ENCODE results near the gene APH1A.
"Not testable (repeated sequence)": the region's sequence is repeated elsewhere in the genome, so short reads cannot be mapped to it uniquely, and the experiment has no call there.

Gene APH1A

DNA sequence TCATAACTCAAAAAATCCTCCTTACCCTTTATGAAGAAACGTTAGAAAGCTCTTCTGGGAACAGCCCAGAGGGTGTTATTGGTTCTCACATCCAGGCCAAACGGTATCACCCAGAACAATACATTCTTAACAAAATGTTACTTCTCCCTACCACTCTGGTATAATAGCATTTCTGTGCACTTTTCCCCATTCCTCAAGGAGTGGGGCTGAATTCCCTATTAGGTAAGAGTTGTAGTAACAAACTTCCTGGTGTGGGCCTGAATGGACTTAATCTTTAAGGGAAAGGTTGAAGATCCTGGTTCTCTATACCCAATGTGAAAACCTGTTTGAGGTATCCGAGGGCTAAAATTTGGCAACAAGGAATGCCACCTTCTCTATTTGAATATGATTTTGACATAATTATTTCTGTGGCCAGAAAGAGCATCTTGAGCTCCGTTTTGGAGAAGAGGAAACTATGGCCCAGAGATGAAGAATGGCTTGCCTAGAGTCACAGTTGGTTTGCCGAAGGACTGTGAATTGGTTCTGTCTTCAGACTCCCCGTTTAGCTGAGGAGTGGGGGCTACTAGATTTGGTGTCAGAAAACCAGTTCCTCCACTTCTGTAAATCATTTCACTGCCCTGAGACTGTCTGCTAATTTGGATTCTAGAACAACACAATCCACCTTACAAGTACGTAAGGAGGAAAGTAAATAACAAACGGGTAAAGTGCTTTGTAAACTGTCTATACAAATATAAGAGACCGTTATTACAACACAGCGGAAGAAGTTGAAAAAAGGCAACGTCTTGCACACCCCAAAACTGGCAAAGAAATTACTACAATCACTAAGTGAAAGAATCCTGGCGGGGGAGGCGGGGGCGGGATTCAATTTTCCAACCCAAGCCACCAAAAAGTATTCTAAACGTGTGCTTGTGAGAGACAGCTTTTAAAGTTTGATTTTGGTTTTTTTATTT, 35.2 kb downstream of the APH1A start:
- no peak for TF ChIP-seq FOXP2 (optimal IDR thresholded peaks at IDR 0.05; ENCODE audit: control extremely low read depth, extremely low read length, insufficient read depth)
- H3K4me3 ChIP-seq = peak overlapping the region; percentile 82
- H3K36me3 ChIP-seq (ENCODE audit: insufficient read depth, low read length) = peaks cover 32% of the 10 kb centered on the region
- H3K9me3 ChIP-seq (ENCODE audit: low read depth, low read length) = no peaks in the 10 kb centered on the region
- H3K9ac ChIP-seq (ENCODE audit: insufficient read length) = peak overlapping the region; percentile 96
- DNase-seq (ENCODE audit: low read depth, low spot score) = no peak
- peak overlapping the region; percentile 81 for H3K27ac ChIP-seq

DNA sequence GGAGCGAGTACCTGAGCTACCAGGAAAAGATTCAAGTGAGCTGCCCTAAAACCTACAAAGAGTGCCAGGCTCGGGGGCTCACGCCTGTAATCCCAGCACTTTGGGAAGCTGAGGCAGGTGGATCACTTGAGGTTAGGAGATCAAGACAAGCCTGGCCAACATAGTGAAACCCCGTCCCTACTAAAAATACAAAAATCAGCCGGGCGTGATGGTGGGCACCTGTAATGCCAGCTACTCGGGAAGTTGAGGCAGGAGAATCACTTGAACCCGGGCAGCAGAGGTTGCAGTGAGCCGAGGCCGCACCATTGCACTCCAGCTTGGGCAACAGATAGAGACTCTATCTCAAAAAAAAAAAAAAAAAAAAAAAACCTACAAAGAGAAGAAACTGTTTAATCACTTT, 35.9 kb downstream of the APH1A start:
- DNase-seq (ENCODE audit: low read depth, low spot score); H3K9ac ChIP-seq (ENCODE audit: insufficient read length); H3K9me3 ChIP-seq (ENCODE audit: low read depth, low read length): not testable (repeated sequence)
- Histone ChIP-seq H3K27ac (peak overlapping the region; percentile 81; the same call in 1 of the 2 replicates), H3K36me3 (ENCODE audit: insufficient read depth, low read length) (peaks cover 37% of the 10 kb centered on the region), H3K4me3 (peak overlapping the region; percentile 82; the same call in 1 of the 2 replicates)

DNA sequence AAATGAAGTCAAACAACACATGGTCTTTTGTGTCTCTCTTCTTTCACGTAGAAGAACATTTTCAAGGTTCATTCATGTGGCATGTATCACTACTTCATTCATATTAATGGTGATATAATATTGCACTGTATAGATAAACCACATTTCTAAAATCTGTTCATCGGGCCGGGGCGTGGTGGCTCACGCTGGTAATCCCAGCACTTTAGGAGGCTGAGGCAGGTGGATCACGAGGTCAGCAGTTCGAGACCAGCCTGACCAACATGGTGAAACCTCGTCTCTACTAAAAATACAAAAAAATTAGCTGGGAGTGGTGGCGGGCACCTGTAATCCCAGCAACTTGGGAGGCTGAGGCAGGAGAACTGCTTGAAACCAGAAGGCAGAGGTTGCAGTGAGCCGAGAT, 40.6 kb downstream of the APH1A start:
- peaks cover 80% of the 10 kb centered on the region for H3K36me3 ChIP-seq (ENCODE audit: insufficient read depth, low read length)
- not testable (repeated sequence) for DNase-seq (ENCODE audit: low read depth, low spot score); H3K4me3 ChIP-seq; H3K9ac ChIP-seq (ENCODE audit: insufficient read length); H3K27ac ChIP-seq; H3K9me3 ChIP-seq (ENCODE audit: low read depth, low read length)

DNA sequence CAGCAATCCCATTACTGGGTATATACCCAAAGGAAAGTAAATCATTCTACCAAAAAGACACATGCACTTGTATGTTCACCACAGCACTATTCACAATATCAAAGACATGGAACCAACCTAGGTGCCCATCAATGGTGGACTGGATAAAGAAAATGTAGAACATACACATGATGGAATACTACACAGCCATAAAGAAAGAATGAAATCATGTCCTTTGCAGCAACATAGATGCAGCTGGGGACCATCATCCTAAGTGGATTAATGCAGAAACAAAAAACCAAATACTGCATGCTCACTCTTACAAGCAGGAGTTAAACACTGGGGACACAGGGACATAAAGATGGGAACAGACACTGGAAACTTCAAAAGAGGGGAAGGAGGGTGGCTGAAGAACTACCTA, 41.6 kb downstream of the APH1A start:
- Histone ChIP-seq H3K4me3 (no peak overlapping the region), H3K27ac (no peak overlapping the region), H3K36me3 (ENCODE audit: insufficient read depth, low read length) (peaks cover 85% of the 10 kb centered on the region), H3K9me3 (ENCODE audit: low read depth, low read length) (no peaks in the 10 kb centered on the region), H3K9ac (ENCODE audit: insufficient read length) (no peak overlapping the region)
- no peak for TF ChIP-seq POLR2AphosphoS5 (IDR thresholded peaks at IDR 0.05; ENCODE audit: borderline replicate concordance, low read depth, low read length)
- no peak for TF ChIP-seq EZH2 (IDR thresholded peaks at IDR 0.05)
- no peak for TF ChIP-seq FOXP2 (optimal IDR thresholded peaks at IDR 0.05; ENCODE audit: control extremely low read depth, extremely low read length, insufficient read depth)
- no peak for DNase-seq (ENCODE audit: low read depth, low spot score)

DNA sequence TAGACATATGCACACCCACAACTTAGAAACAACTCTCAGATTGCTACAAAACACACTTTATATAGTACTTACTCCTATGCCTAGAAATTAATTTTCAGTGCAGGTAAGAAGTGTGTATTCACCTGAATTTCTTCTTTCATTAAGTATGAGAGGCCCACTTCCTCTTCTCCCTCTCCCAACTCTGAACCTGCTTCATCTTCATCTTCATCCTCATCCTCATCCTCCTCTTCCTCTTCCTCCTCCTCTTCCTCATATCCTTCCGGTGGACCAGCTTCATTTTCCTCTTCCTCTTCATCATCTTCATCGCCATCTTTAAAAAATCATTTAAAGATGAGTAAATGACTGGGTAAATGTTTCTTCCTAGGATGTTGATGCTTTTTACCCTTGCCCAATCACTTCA, 42.3 kb downstream of the APH1A start:
- no peak overlapping the region for H3K27ac ChIP-seq

DNA sequence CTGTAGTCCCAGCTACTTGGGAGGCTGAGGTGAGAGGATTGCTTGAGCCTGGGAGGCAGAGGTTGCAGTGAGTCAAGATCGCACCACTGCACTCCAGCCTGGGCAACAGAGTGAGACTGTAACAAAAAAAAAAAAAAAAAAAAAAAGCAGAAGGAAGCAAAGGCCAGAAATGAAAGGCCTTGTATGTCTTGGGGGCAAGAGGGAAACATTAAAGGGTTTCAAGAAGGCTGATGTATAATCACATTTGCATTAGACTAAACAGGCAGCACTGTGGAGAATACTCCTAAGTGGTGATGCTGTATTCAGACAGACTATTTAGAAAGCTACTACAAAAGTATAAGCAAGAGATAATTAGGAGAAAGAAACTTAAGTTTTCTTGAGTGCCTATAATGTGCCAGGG, 43.3 kb downstream of the APH1A start:
- Histone ChIP-seq H3K36me3 (ENCODE audit: insufficient read depth, low read length) (peaks cover 81% of the 10 kb centered on the region), H3K9ac (ENCODE audit: insufficient read length) (no peak overlapping the region), H3K4me3 (no peak overlapping the region), H3K9me3 (ENCODE audit: low read depth, low read length) (no peaks in the 10 kb centered on the region), H3K27ac (no peak overlapping the region)
- TF ChIP-seq FOXP2 (optimal IDR thresholded peaks at IDR 0.05; ENCODE audit: control extremely low read depth, extremely low read length, insufficient read depth) (no peak), EZH2 (IDR thresholded peaks at IDR 0.05) (no peak), POLR2AphosphoS5 (IDR thresholded peaks at IDR 0.05; ENCODE audit: borderline replicate concordance, low read depth, low read length) (no peak)
- DNase-seq (ENCODE audit: low read depth, low spot score) = no peak

More for the DNA sequence above, 42.3 kb downstream of the APH1A start:
- TF ChIP-seq POLR2AphosphoS5 (IDR thresholded peaks at IDR 0.05; ENCODE audit: borderline replicate concordance, low read depth, low read length) (no peak), FOXP2 (optimal IDR thresholded peaks at IDR 0.05; ENCODE audit: control extremely low read depth, extremely low read length, insufficient read depth) (no peak), EZH2 (IDR thresholded peaks at IDR 0.05) (no peak)
- Histone ChIP-seq H3K9ac (ENCODE audit: insufficient read length) (no peak overlapping the region), H3K4me3 (no peak overlapping the region), H3K36me3 (ENCODE audit: insufficient read depth, low read length) (peaks cover 85% of the 10 kb centered on the region), H3K9me3 (ENCODE audit: low read depth, low read length) (no peaks in the 10 kb centered on the region)
- no peak for DNase-seq (ENCODE audit: low read depth, low spot score)

DNA sequence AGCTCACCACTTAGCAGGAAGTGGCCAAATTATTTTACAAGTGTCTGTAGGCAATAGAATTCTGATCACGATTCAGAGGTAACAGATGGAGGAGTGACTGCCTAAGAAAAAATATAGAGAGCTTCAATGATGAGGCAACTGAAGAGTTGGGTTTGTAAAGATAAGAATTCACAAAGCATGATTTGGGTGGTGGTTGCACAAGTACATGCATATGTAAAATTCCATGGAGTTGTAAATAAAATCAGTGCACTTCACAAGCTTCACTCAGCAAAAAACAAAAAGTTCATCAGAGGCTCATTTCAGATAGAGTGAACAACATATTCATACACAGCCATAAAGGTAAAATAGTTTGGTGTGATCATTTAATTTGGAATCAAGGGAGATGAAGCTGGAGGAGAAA, 43.8 kb downstream of the APH1A start:
- Histone ChIP-seq H3K27ac (peak overlapping the region; percentile 36; the same call in 1 of the 2 replicates), H3K4me3 (no peak overlapping the region), H3K9me3 (ENCODE audit: low read depth, low read length) (no peaks in the 10 kb centered on the region), H3K9ac (ENCODE audit: insufficient read length) (no peak overlapping the region), H3K36me3 (ENCODE audit: insufficient read depth, low read length) (peaks cover 81% of the 10 kb centered on the region)
- TF ChIP-seq FOXP2 (optimal IDR thresholded peaks at IDR 0.05; ENCODE audit: control extremely low read depth, extremely low read length, insufficient read depth) (no peak), POLR2AphosphoS5 (IDR thresholded peaks at IDR 0.05; ENCODE audit: borderline replicate concordance, low read depth, low read length) (no peak), EZH2 (IDR thresholded peaks at IDR 0.05) (no peak)
- no peak for DNase-seq (ENCODE audit: low read depth, low spot score)

DNA sequence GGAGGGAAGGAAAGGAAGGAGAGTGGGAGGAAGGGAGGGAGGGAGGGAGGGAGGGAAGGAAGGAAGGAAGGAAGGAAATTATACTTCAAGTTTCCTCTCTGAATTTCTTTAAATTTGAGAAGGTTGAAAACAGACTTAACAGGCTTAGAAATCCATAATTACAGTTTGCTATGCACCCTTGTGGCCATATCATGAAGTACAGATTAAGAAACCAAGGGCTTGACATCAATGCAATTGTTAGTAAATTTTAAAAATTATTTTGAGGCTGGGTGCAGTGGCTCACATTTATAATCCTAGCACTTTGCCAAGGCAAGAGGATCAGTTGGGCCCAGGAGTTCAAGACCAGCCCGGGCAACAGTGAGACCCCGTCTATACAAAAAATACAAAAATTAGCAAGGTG, 47.3 kb downstream of the APH1A start:
- no peak overlapping the region for H3K9ac ChIP-seq (ENCODE audit: insufficient read length)
- TF ChIP-seq EZH2 (IDR thresholded peaks at IDR 0.05) = no peak
- TF ChIP-seq POLR2AphosphoS5 (IDR thresholded peaks at IDR 0.05; ENCODE audit: borderline replicate concordance, low read depth, low read length) = no peak
- no peak for TF ChIP-seq FOXP2 (optimal IDR thresholded peaks at IDR 0.05; ENCODE audit: control extremely low read depth, extremely low read length, insufficient read depth)
- peak; percentile 66 for DNase-seq (ENCODE audit: low read depth, low spot score)
- no peaks in the 10 kb centered on the region for H3K9me3 ChIP-seq (ENCODE audit: low read depth, low read length)
- H3K27ac ChIP-seq = peak overlapping the region; percentile 80; the same call in 1 of the 2 replicates
- H3K4me3 ChIP-seq = no peak overlapping the region
- H3K36me3 ChIP-seq (ENCODE audit: insufficient read depth, low read length) = peaks cover 78% of the 10 kb centered on the region

DNA sequence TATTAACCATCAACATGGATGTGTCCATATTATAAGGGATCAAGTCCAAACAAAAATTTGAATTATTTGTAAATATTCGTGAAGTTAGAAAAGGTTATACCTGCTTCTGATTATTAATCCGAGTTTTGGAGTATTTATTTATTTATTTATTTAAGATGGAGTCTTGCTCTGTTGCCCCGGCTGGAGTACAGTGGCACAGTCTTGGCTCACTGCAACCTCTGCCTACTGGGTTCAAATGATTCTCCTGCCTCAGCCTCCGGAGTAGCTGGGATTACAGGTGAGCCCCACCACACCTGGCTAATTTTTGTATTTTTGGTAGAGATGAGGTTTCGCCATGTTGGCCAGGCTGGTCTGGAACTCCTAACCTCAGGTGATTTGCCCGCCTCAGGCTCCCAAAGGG, 53.0 kb downstream of the APH1A start:
- H3K9ac ChIP-seq (ENCODE audit: insufficient read length); H3K27ac ChIP-seq; H3K4me3 ChIP-seq; DNase-seq (ENCODE audit: low read depth, low spot score); H3K9me3 ChIP-seq (ENCODE audit: low read depth, low read length): not testable (repeated sequence)
- peaks cover 36% of the 10 kb centered on the region for H3K36me3 ChIP-seq (ENCODE audit: insufficient read depth, low read length)

Measured in SK-N-MC (cell line).